Prostate gland (tissue), 2 donors: ENCODE measurements around the gene GUCY1A1. TPM values are rescaled to one million over a fixed set of nuclear protein-coding genes. Genes with fewer than 3 reads are reported as not detected.

Source experiments
- DNase-seq: peaks from one replicate; pipeline ENCODE4 v3.0.0-alpha.2; 2019; ENCODE audit warnings: low spot score
- H3K27ac ChIP-seq, 2 donors: fragments of 200-600 bp; sonication (generic); 2 replicates each; pipeline ENCODE4 v1.5.1; 2017 to 2019
- H3K27me3 ChIP-seq: fragments of 200-600 bp; sonication (generic); replicated peaks from 2 replicates; pipeline ENCODE4 v1.5.1; 2019; ENCODE audit not compliant: insufficient read depth
- H3K36me3 ChIP-seq, 2 donors: fragments of 200-600 bp; sonication (generic); 1 replicate in 1 of 2; 2 replicates in 1 of 2; pipeline versions ENCODE4 v1.5.1 to v1.8.1; 2017 to 2019
- H3K4me1 ChIP-seq: fragments of 200-600 bp; sonication (generic); replicated peaks from 2 replicates; pipeline ENCODE4 v1.5.1; 2019
- H3K4me3 ChIP-seq, 2 donors: fragments of 200-600 bp; sonication (generic); 2 replicates each; pipeline ENCODE4 v1.5.1; 2017 to 2019
- H3K9me3 ChIP-seq: fragments of 200-600 bp; sonication (generic); 2 replicates; pipeline ENCODE4 v1.5.1; 2017
- POLR2A ChIP-seq: fragments of 450-650 bp; IDR thresholded peaks from one replicate; pipeline ENCODE4 v1.6.1; 2016; ENCODE audit warnings: antibody characterized with exemption, mild to moderate bottlenecking
- POLR2AphosphoS5 ChIP-seq: sonication (generic); formaldehyde crosslinking; IDR thresholded peaks from one replicate; pipeline ENCODE4 v1.6.1; 2017; ENCODE audit warnings: antibody characterized with exemption
- WGBS: methylation state at CpG from one replicate; pipeline ENCODE4 v1.1.5; 2018; 5-methylcytosine and 5-hydroxymethylcytosine counted together
- intact Hi-C: fragments of 100-400 bp; cut with DNase I; formaldehyde crosslinking; loops from one replicate; pipeline ENCODE4 v1.14.2; 2022
- total RNA-seq, 2 donors: library from RNA; depleted of rRNA; stranded (reverse); fragments of >200 nt; gene quantifications; one replicate each; pipeline ENCODE4 v1.1.0, GENCODE V29; 2016
- TF ChIP-seq, protein P1 (sequence below), 4 experiments: fragments of 200-600 bp in 2 of 4; fragments of 450-650 bp in 2 of 4; sonication (generic) in 2 of 4; IDR thresholded peaks; 1 replicate in 3 of 4; 2 replicates in 1 of 4; pipeline ENCODE4 v1.5.1; 2016 to 2019; ENCODE audit warnings: antibody characterized with exemption in 4 of 4, mild to moderate bottlenecking in 2 of 4, moderate library complexity in 2 of 4

The GUCY1A1 gene
- total RNA-seq, 2 donors from 2014 or later = 49.8 to 103 TPM

DNA sequence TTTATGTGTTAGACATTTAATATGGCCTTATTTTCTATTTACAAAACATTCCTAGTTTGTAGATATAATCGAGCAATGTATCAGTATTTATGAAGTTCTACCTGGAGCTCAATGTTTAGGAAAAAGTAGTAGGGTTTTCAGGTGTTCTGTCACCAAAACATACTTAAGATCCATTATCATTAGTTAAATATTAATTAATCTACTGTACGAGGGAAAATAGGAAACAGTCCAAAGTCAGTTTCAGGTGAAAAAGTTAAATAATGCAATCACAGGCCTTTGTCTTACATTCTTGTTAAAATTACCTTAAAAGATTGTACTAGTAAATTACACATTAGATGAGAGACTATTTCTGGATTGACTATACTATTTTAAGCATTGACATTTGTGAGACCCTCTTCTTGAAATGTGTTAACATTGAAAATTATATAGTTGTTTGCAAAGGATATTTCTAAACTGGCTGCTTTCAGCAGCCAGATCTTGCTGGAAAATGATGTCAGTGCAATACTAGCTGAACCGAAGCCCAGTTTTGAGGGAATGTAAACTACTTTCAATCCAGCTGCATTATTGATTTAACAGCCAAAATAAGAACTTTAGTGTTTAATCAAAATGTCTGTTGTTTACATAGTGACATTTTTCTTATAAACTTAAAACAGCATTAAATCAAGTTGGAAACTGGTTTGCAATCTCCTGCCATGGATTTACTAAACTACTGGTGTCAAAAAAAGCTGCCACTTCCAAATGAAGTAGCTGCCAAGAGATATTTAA is 111.5 kb downstream of the GUCY1A1 start:
- DNase-seq = peak; percentile 67
- H3K27ac ChIP-seq = peak overlapping the region; percentile 1 to 54
- H3K36me3 ChIP-seq = no peaks in the 10 kb centered on the region
- no peaks in the 10 kb centered on the region for H3K27me3 ChIP-seq
- WGBS = 36% methylated on average over 3 of the region's 3 CpGs
- TF ChIP-seq POLR2A (no peak), POLR2AphosphoS5 (peak; percentile 87)
- no peaks in the 10 kb centered on the region for H3K9me3 ChIP-seq
- intact Hi-C loops = no loop called here
- no peaks in the 10 kb centered on the region for H3K4me1 ChIP-seq
- no peak overlapping the region for H3K4me3 ChIP-seq

DNA sequence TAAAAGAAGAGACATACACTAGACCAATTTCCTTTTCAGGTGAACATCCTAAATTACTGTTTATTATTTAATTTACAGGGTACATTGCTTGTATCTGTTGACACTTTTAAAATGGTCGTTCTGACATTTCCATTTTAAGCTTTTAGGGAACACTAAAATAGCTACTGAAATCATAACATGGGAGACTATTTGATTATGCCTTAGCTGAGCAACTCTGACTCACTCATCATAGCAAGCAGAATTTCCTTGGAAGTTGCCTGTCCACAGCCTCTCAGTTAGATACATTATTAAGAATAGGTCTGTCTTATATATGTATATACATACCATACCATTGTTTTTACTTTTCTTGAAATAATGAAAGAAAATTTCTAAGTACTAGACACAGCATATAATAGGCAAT is 114.1 kb downstream of the GUCY1A1 start:
- no peak for DNase-seq
- Histone ChIP-seq H3K4me1 (no peaks in the 10 kb centered on the region), H3K36me3 (no peaks in the 10 kb centered on the region), H3K4me3 (no peak overlapping the region), H3K27ac (no peak overlapping the region), H3K9me3 (no peaks in the 10 kb centered on the region), H3K27me3 (no peaks in the 10 kb centered on the region)
- WGBS = 54% methylated on average over 1 of the region's 1 CpG
- TF ChIP-seq POLR2A = no peak
- TF ChIP-seq, protein P1, sequence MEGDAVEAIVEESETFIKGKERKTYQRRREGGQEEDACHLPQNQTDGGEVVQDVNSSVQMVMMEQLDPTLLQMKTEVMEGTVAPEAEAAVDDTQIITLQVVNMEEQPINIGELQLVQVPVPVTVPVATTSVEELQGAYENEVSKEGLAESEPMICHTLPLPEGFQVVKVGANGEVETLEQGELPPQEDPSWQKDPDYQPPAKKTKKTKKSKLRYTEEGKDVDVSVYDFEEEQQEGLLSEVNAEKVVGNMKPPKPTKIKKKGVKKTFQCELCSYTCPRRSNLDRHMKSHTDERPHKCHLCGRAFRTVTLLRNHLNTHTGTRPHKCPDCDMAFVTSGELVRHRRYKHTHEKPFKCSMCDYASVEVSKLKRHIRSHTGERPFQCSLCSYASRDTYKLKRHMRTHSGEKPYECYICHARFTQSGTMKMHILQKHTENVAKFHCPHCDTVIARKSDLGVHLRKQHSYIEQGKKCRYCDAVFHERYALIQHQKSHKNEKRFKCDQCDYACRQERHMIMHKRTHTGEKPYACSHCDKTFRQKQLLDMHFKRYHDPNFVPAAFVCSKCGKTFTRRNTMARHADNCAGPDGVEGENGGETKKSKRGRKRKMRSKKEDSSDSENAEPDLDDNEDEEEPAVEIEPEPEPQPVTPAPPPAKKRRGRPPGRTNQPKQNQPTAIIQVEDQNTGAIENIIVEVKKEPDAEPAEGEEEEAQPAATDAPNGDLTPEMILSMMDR (IDR thresholded peaks at IDR 0.05) = no peak
- TF ChIP-seq POLR2AphosphoS5 = no peak
- intact Hi-C loops = loop anchor here (10.0 kb wide), 2 partner anchors 256 to 376 kb away; no protein-coding TSS in a partner anchor

DNA sequence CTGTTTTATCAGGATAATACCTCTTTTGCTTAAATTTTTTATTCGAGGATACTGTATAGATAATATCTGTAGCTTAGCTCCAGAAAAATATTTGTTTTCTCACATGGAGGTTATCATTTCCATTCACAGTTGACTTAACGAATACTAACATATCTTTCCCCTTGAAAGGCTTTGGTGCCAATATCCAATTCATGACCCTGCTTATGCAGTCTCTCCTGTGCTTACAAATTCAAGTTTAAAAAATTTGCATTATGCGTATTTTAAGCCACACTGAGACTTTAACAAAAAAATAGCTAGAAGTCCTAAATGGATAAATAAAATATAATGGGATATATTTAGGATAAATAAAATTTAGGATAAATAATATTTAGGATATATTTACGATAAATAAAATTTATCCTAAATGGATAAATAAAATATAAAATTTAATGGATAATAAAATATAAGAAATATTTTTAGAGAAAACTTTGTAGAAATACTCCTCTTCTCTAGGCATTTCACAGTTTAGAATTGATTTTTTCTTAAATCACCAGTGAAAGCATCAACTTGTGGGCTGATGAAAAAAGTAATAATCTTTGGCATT is 114.7 kb downstream of the GUCY1A1 start:
- no peak for DNase-seq
- H3K27me3 ChIP-seq = no peaks in the 10 kb centered on the region
- H3K27ac ChIP-seq = no peak overlapping the region
- no peaks in the 10 kb centered on the region for H3K4me1 ChIP-seq
- TF ChIP-seq, protein P1 (IDR thresholded peaks at IDR 0.05) = no peak
- TF ChIP-seq POLR2A = no peak
- no peak for TF ChIP-seq POLR2AphosphoS5
- intact Hi-C loops = loop anchor here (10.0 kb wide), 2 partner anchors 257 to 377 kb away; no protein-coding TSS in a partner anchor
- H3K36me3 ChIP-seq = no peaks in the 10 kb centered on the region
- 92% methylated on average over 4 of the region's 4 CpGs for WGBS
- H3K4me3 ChIP-seq = no peak overlapping the region
- no peaks in the 10 kb centered on the region for H3K9me3 ChIP-seq

Other genes with a start within 250 kb of the GUCY1A1 start
- gene GUCY1B1, start 92.2 kb downstream of the GUCY1A1 start, total RNA-seq = 10 to 100 TPM in 1 of 2 donors, 1 to 10 TPM in 1; 5.6 to 12.6 TPM
- gene ASIC5, start 199.4 kb downstream of the GUCY1A1 start, total RNA-seq = not detected
- 1 to 10 TPM in 1 of 2 donors, under 1 TPM in 1; 0.09 to 4.8 TPM for gene TDO2, start 236.8 kb downstream of the GUCY1A1 start, total RNA-seq